PC-3 (cell line): ENCODE data around the gene FBXO9.

ENCODE experiments used
- EZH2 ChIP-seq: fragments of 300-600 bp; sonication (generic); IDR thresholded peaks from one replicate; pipeline ENCODE4 v1.6.1; 2017; ENCODE audit warnings: antibody characterized with exemption, mild to moderate bottlenecking, low read length; ENCODE audit not compliant: unreplicated experiment
- EZH2phosphoT487 ChIP-seq: fragments of 300-600 bp; sonication (generic); IDR thresholded peaks from 2 replicates; pipeline ENCODE4 v1.6.1; 2018; ENCODE audit warnings: mild to moderate bottlenecking, antibody characterized with exemption, low read length, borderline replicate concordance
- TF ChIP-seq, protein P1 (sequence below): fragments of 300-600 bp; sonication (generic); conservative IDR thresholded peaks from 2 replicates; pipeline ENCODE4 v1.5.1; 2017; ENCODE audit warnings: antibody characterized with exemption, low read depth, mild to moderate bottlenecking, low read length

DNA sequence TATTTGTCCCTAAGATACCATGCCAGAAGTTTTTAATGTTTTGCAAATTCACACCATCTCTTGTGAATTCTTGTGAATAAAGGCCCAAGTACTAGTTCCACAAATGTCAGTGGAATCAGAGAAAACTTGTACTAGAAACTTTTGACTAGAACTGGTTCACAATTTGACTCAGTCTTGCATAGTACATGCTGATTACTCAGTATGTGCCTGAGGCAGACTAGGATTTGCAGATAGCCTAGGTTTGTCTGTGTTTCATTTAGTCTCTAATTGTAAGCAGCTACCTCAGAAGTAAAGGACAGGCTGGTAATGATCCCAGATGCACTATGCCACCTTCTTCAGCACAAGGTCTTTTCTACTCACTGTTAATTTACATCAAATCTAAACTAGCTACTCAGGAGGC is 35.9 kb upstream of the FBXO9 start:
- TF ChIP-seq, protein P1, sequence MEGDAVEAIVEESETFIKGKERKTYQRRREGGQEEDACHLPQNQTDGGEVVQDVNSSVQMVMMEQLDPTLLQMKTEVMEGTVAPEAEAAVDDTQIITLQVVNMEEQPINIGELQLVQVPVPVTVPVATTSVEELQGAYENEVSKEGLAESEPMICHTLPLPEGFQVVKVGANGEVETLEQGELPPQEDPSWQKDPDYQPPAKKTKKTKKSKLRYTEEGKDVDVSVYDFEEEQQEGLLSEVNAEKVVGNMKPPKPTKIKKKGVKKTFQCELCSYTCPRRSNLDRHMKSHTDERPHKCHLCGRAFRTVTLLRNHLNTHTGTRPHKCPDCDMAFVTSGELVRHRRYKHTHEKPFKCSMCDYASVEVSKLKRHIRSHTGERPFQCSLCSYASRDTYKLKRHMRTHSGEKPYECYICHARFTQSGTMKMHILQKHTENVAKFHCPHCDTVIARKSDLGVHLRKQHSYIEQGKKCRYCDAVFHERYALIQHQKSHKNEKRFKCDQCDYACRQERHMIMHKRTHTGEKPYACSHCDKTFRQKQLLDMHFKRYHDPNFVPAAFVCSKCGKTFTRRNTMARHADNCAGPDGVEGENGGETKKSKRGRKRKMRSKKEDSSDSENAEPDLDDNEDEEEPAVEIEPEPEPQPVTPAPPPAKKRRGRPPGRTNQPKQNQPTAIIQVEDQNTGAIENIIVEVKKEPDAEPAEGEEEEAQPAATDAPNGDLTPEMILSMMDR = no peak
- TF ChIP-seq EZH2phosphoT487 (no peak), EZH2 (no peak)
